Endothelial cell of umbilical vein (primary cell): ENCODE data around the gene ZNF385C. TPM values are rescaled to one million over a fixed set of nuclear protein-coding genes. Genes with fewer than 3 reads are reported as not detected.

Experiments used
- BruUV-seq: library from RNA; stranded (reverse); fragments of 400-500 nt; replicated peaks from 2 replicates; lab custom pipeline; 2021; lab: Mats Ljungman, UMichigan
- CTCF ChIA-PET: fragments of 300-600, 350-600 bp; sonication (Branson Sonifier 250); formaldehyde crosslinking; loops from one replicate; lab custom pipeline; 2021; ENCODE audit warnings: antibody characterized with exemption, inconsistent platforms; lab: Charles Lee
- POLR2A ChIA-PET: fragments of 300-600, 350-600 bp; sonication (Branson Sonifier 250); formaldehyde crosslinking; loops from one replicate; lab custom pipeline; 2021; ENCODE audit warnings: antibody characterized with exemption, inconsistent platforms; lab: Charles Lee
- DNase-seq: peaks from one replicate; pipeline ENCODE4 v3.0.0-alpha.2; 2011; ENCODE audit warnings: low read depth, low spot score
- FAIRE-seq: peaks from 2 replicates; lab custom pipeline; 2011; peaks lifted over from hg19 to GRCh38; lab: Jason Lieb, UNC
- H2AFZ ChIP-seq: 2 replicates; pipeline ENCODE4 v1.6.0; 2012; ENCODE audit warnings: low read depth, low read length, control low read depth, inconsistent platforms
- H3K27ac ChIP-seq: 2 replicates; pipeline ENCODE4 v1.5.1; 2011; ENCODE audit warnings: low read depth, mild to moderate bottlenecking, control low read depth, low read length, moderate library complexity; ENCODE audit not compliant: insufficient read depth
- H3K27me3 ChIP-seq, 2 experiments: 2 replicates each; pipeline versions ENCODE4 v1.6.0 to v1.6.1; 2011; ENCODE audit warnings: low read length in 2 of 2, mixed read lengths in 1 of 2; ENCODE audit not compliant: control insufficient read depth in 2 of 2, insufficient read depth in 2 of 2
- H3K36me3 ChIP-seq, 2 experiments: 2 replicates in 1 of 2; 3 replicates in 1 of 2; pipeline ENCODE4 v1.5.1; 2011; ENCODE audit warnings: low read length in 2 of 2, mild to moderate bottlenecking in 1 of 2, moderate library complexity in 1 of 2; ENCODE audit not compliant: control insufficient read depth in 2 of 2, insufficient read depth in 2 of 2; ENCODE audit errors: extremely low read depth in 1 of 2
- H3K4me1 ChIP-seq: 3 replicates; pipeline ENCODE4 v1.5.1; 2011; ENCODE audit warnings: mild to moderate bottlenecking, low read length; ENCODE audit not compliant: control insufficient read depth, insufficient read depth; ENCODE audit errors: extremely low read depth
- H3K4me2 ChIP-seq: 2 replicates; pipeline ENCODE4 v1.6.1; 2011; ENCODE audit warnings: low read length, control low read depth, mixed read lengths; ENCODE audit not compliant: insufficient read depth
- H3K4me3 ChIP-seq, 3 experiments: fragments of 200-600 bp in 1 of 3; sonication (generic), shearing (Covaris generic) in 1 of 3; replicated peaks in 1 of 3; 2 replicates each; pipeline ENCODE4 v1.5.1; 2011 to 2016; ENCODE audit warnings: control low read depth in 3 of 3, low read length in 3 of 3, mild to moderate bottlenecking in 2 of 3, inconsistent platforms in 1 of 3, low read depth in 1 of 3, moderate library complexity in 1 of 3; ENCODE audit not compliant: insufficient read depth in 1 of 3
- H3K79me2 ChIP-seq: 2 replicates; pipeline ENCODE4 v1.6.0; 2012; ENCODE audit warnings: low read length, inconsistent platforms; ENCODE audit not compliant: control insufficient read depth, insufficient read depth
- H3K9ac ChIP-seq: replicated peaks from 2 replicates; pipeline ENCODE3; 2011; ENCODE audit warnings: low read length, control low read depth; ENCODE audit not compliant: insufficient read depth; ENCODE audit errors: extremely low read depth
- H3K9me1 ChIP-seq: replicated peaks from 3 replicates; pipeline ENCODE4 v1.6.0; 2011; ENCODE audit warnings: mild to moderate bottlenecking, low read length; ENCODE audit not compliant: control insufficient read depth, insufficient read depth; ENCODE audit errors: extremely low read depth
- H3K9me3 ChIP-seq: replicated peaks from 2 replicates; pipeline ENCODE4 v1.5.1; 2012; ENCODE audit warnings: low read length, inconsistent platforms; ENCODE audit not compliant: control insufficient read depth, insufficient read depth
- H4K20me1 ChIP-seq: replicated peaks from 2 replicates; pipeline ENCODE3; 2011; ENCODE audit warnings: mild to moderate bottlenecking, low read length; ENCODE audit not compliant: control insufficient read depth, insufficient read depth; ENCODE audit errors: extremely low read depth
- EZH2 ChIP-seq: IDR thresholded peaks from 2 replicates; pipeline ENCODE4 v1.6.1; 2012; ENCODE audit warnings: borderline replicate concordance, low read depth, mild to moderate bottlenecking, moderate library complexity, low read length, inconsistent platforms; ENCODE audit not compliant: severe bottlenecking
- FOS ChIP-seq: IDR thresholded peaks from 2 replicates; pipeline ENCODE4 v1.6.1; 2011; ENCODE audit warnings: mild to moderate bottlenecking, low read length, moderate library complexity, borderline replicate concordance; ENCODE audit not compliant: insufficient read depth
- GATA2 ChIP-seq: IDR thresholded peaks from 2 replicates; pipeline ENCODE4 v1.7.0; 2011; ENCODE audit warnings: low read depth, mild to moderate bottlenecking, moderate library complexity, mixed read lengths, low read length; ENCODE audit not compliant: insufficient read length, insufficient read depth
- JUN ChIP-seq: IDR thresholded peaks from 2 replicates; pipeline ENCODE4 v1.6.1; 2011; ENCODE audit warnings: borderline replicate concordance, low read depth; ENCODE audit not compliant: insufficient read length, insufficient read depth
- MAX ChIP-seq: IDR thresholded peaks from 2 replicates; pipeline ENCODE4 v1.6.1; 2011; ENCODE audit not compliant: insufficient read depth, insufficient read length
- MYC ChIP-seq: IDR thresholded peaks from one replicate; pipeline ENCODE4 v1.6.1; 2011; ENCODE audit warnings: mild to moderate bottlenecking, low read depth, low read length
- POLR2A ChIP-seq: IDR thresholded peaks from 2 replicates; pipeline ENCODE4 v1.6.1; 2012; ENCODE audit warnings: low read depth, mild to moderate bottlenecking, control low read depth, low read length
- POLR2AphosphoS5 ChIP-seq: IDR thresholded peaks from 2 replicates; pipeline ENCODE4 v1.6.1; 2012; ENCODE audit warnings: low read depth, mild to moderate bottlenecking, control low read depth, low read length, moderate library complexity; ENCODE audit not compliant: insufficient read depth
- dilution Hi-C: fragments of 300-500 bp; cut with MboI; formaldehyde crosslinking; loops from one replicate; pipeline ENCODE4 v1.15.0; 2019; ENCODE audit warnings: low sequenced_read_pairs; ENCODE audit not compliant: extremely low pct_ligation_motif_present
- intact Hi-C: fragments of 100-400 bp; cut with micrococcal nuclease; formaldehyde crosslinking; loops from one replicate; pipeline ENCODE4 v1.10.0; 2022
- polyA plus RNA-seq, 4 experiments: library from polyadenylated mRNA; depleted of rRNA in 3 of 4; stranded (reverse) in 3 of 4; unstranded in 1 of 4; fragments of >200 nt; gene quantifications; 2 replicates each; pipeline versions ENCODE4 v1.2.1 to v1.2.3, GENCODE V29; 2011 to 2012; ENCODE audit warnings: missing spikeins in 1 of 4
- total RNA-seq: library from RNA; stranded (reverse); gene quantifications from 2 replicates; pipeline ENCODE4 v1.2.3, GENCODE V29; 2021
- TF ChIP-seq, protein P1 (sequence below), 2 donors: IDR thresholded peaks; 1 replicate in 1 of 2; 2 replicates in 1 of 2; pipeline ENCODE4 v1.5.1; 2011; ENCODE audit warnings: low read length in 2 of 2, mild to moderate bottlenecking in 2 of 2, moderate library complexity in 2 of 2, control low read depth in 1 of 2, inconsistent platforms in 1 of 2, low read depth in 1 of 2; ENCODE audit not compliant: insufficient read depth in 1 of 2; ENCODE audit errors: extremely low read depth in 1 of 2

The ZNF385C gene
- total and polyA plus RNA-seq, 2 donors (not counting 3 experiments of a cell fraction or from before 2014, with no cell fraction given) = 0.07 TPM; not detected in 1

- BruUV-seq = no TSS peak
- H3K9me1 ChIP-seq = no peaks in the 10 kb centered on the region
- FAIRE-seq = no peak
- no peak overlapping the region for H3K27ac ChIP-seq
- no peak overlapping the region for H3K9ac ChIP-seq
- no peaks in the 10 kb centered on the region for H3K36me3 ChIP-seq
- H3K4me1 ChIP-seq = peaks cover 9% of the 10 kb centered on the region
- H3K4me3 ChIP-seq = no peak overlapping the region
- DNase-seq = no peak
- H4K20me1 ChIP-seq = no peaks in the 10 kb centered on the region
- POLR2A ChIA-PET = interaction anchor here (0.6 to 0.7 kb wide), 2 partner anchors 63 to 400 kb away, joined by 3 to 6 read pairs; no protein-coding TSS in a partner anchor
- no peak overlapping the region for H2AFZ ChIP-seq
- no peak for TF ChIP-seq MAX
- no peak for TF ChIP-seq EZH2
- TF ChIP-seq JUN = no peak
- TF ChIP-seq FOS = no peak
- TF ChIP-seq, protein P1, sequence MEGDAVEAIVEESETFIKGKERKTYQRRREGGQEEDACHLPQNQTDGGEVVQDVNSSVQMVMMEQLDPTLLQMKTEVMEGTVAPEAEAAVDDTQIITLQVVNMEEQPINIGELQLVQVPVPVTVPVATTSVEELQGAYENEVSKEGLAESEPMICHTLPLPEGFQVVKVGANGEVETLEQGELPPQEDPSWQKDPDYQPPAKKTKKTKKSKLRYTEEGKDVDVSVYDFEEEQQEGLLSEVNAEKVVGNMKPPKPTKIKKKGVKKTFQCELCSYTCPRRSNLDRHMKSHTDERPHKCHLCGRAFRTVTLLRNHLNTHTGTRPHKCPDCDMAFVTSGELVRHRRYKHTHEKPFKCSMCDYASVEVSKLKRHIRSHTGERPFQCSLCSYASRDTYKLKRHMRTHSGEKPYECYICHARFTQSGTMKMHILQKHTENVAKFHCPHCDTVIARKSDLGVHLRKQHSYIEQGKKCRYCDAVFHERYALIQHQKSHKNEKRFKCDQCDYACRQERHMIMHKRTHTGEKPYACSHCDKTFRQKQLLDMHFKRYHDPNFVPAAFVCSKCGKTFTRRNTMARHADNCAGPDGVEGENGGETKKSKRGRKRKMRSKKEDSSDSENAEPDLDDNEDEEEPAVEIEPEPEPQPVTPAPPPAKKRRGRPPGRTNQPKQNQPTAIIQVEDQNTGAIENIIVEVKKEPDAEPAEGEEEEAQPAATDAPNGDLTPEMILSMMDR (IDR thresholded peaks at IDR 0.05; ENCODE audit: extremely low read depth in 1 of 2, insufficient read depth in 1 of 2, low read depth in 1 of 2, low read length in 2 of 2) = no peak
- TF ChIP-seq MYC = no peak
- no peak for TF ChIP-seq POLR2A
- TF ChIP-seq POLR2AphosphoS5 = no peak
- no peak for TF ChIP-seq GATA2
- no peaks in the 10 kb centered on the region for H3K79me2 ChIP-seq
- H3K4me2 ChIP-seq = no peak overlapping the region
- intact Hi-C loops (no loop called here), dilution Hi-C loops (loop anchor here (25.0 kb wide), 1 partner anchor 155 kb away; the partner anchor contains the start of gene CNP)
- H3K9me3 ChIP-seq = no peaks in the 10 kb centered on the region
- CTCF ChIA-PET = interaction anchor here (0.6 to 6.8 kb wide), 9 partner anchors 10 to 187 kb away, joined by 3 to 74 read pairs (median 5); partner anchors contain the start of genes CNP, HCRT, KCNH4 and NKIRAS2
- H3K27me3 ChIP-seq = no peaks in the 10 kb centered on the region
These were observed 19.3 kb upstream of the ZNF385C start for GRCh38 chr17:42117397-42118125.
